GM12878 (cell line): ENCODE results near the gene MVK. TPM values are rescaled to one million over a fixed set of nuclear protein-coding genes. Genes with fewer than 3 reads are reported as not detected.

Experiments used
- ATAC-seq: fragments of 200-7000 bp; cut with Tn5 transposase; 3 replicates; pipeline ENCODE4 v1.9.1; 2020; ENCODE audit warnings: mild to moderate bottlenecking, moderate library complexity
- BruUV-seq: library from RNA; stranded (reverse); fragments of 400-500 nt; replicated peaks from 2 replicates; lab custom pipeline; 2021; lab: Mats Ljungman, UMichigan
- CTCF ChIA-PET: fragments of 300-600 bp; sonication (Branson Sonifier 250); formaldehyde crosslinking; extraction: SDS; loops from one replicate; lab custom pipeline; 2021; ENCODE audit warnings: inconsistent platforms; lab: Yijun Ruan, JAX
- POLR2A ChIA-PET: fragments of 350-600 bp; formaldehyde crosslinking; extraction: SDS; loops from one replicate; lab custom pipeline; 2021; ENCODE audit warnings: inconsistent platforms; lab: Charles Lee
- RAD21 ChIA-PET: fragments of 300-600 bp; sonication (Branson Sonifier 250); formaldehyde crosslinking; loops from one replicate; lab custom pipeline; 2023; ENCODE audit warnings: antibody characterized with exemption; ENCODE audit not compliant: unreplicated experiment; lab: Charles Lee
- SMC1A ChIA-PET: fragments of 300-600 bp; sonication (Branson Sonifier 250); formaldehyde crosslinking; loops from one replicate; lab custom pipeline; 2023; ENCODE audit not compliant: unreplicated experiment, uncharacterized antibody; lab: Charles Lee
- DNase-seq: peaks from one replicate; pipeline ENCODE4 v3.0.0-alpha.2; 2011; ENCODE audit warnings: low read depth, low spot score
- FAIRE-seq: peaks from 3 replicates; lab custom pipeline; 2011; peaks lifted over from hg19 to GRCh38; lab: Jason Lieb, UNC
- H2AFZ ChIP-seq: 2 replicates; pipeline ENCODE4 v1.6.0; 2011; ENCODE audit warnings: low read depth, low read length, control low read depth; ENCODE audit not compliant: control insufficient read depth
- H3K27ac ChIP-seq: 2 replicates; pipeline ENCODE4 v1.5.1; 2011; ENCODE audit warnings: control low read depth; ENCODE audit not compliant: control insufficient read depth, insufficient read depth
- H3K27me3 ChIP-seq, 2 experiments: replicated peaks in 1 of 2; 2 replicates each; pipeline versions ENCODE4 v1.6.0 to v1.6.1; 2011; ENCODE audit warnings: low read length in 1 of 2; ENCODE audit not compliant: control insufficient read depth in 2 of 2, insufficient read depth in 2 of 2
- H3K36me3 ChIP-seq, 2 experiments: 2 replicates each; pipeline ENCODE4 v1.5.1; 2011; ENCODE audit warnings: low read length in 1 of 2; ENCODE audit not compliant: control insufficient read depth in 2 of 2, insufficient read depth in 2 of 2
- H3K4me1 ChIP-seq: 2 replicates; pipeline ENCODE4 v1.6.1; 2011; ENCODE audit warnings: mild to moderate bottlenecking, low read length, moderate library complexity, mixed read lengths; ENCODE audit not compliant: control insufficient read depth, insufficient read depth
- H3K4me2 ChIP-seq: 2 replicates; pipeline ENCODE4 v1.6.0; 2011; ENCODE audit warnings: control low read depth; ENCODE audit not compliant: control insufficient read depth, insufficient read depth
- H3K4me3 ChIP-seq: fragments of 200-600 bp; sonication (generic); 2 replicates; pipeline ENCODE4 v1.5.1; 2016
- H3K79me2 ChIP-seq: 2 replicates; pipeline ENCODE4 v1.6.0; 2011; ENCODE audit warnings: low read length; ENCODE audit not compliant: control insufficient read depth, insufficient read depth
- H3K9ac ChIP-seq: 2 replicates; pipeline ENCODE4 v1.8.0; 2011; ENCODE audit warnings: low read length, control low read depth, mixed read lengths; ENCODE audit not compliant: control insufficient read depth, insufficient read depth
- H3K9me3 ChIP-seq: replicated peaks from 3 replicates; pipeline ENCODE4 v1.5.1; 2011; ENCODE audit warnings: mild to moderate bottlenecking, low read length; ENCODE audit not compliant: control insufficient read depth, insufficient read depth
- H4K20me1 ChIP-seq: 2 replicates; pipeline ENCODE4 v1.6.0; 2011; ENCODE audit not compliant: control insufficient read depth, insufficient read depth
- CREM ChIP-seq: IDR thresholded peaks from 2 replicates; pipeline ENCODE4 v1.6.1; 2014; ENCODE audit warnings: antibody characterized with exemption, low read depth
- SREBF1 ChIP-seq: IDR thresholded peaks from 2 replicates; pipeline ENCODE4 v1.6.1; 2012; ENCODE audit warnings: mild to moderate bottlenecking, low read length
- TCF7 ChIP-seq: IDR thresholded peaks from 2 replicates; pipeline ENCODE4 v1.6.1; 2014; ENCODE audit warnings: antibody characterized with exemption, borderline replicate concordance
- YBX1 ChIP-seq: fragments of 450-650 bp; IDR thresholded peaks from 2 replicates; pipeline ENCODE4 v1.6.1; 2016; ENCODE audit warnings: antibody characterized with exemption
- WGBS: methylation state at CpG from one replicate; pipeline ENCODE4 v1.1.6; 2016; ENCODE audit warnings: low lambda C conversion rate; ENCODE audit not compliant: insufficient replicate concordance, insufficient coverage; ENCODE audit errors: missing lambda C conversion rate; 5-methylcytosine and 5-hydroxymethylcytosine counted together
- in situ Hi-C: fragments of 300-500 bp; cut with MboI; formaldehyde crosslinking; loops from 9 replicates; pipeline ENCODE4 v1.14.3; 2018; ENCODE audit warnings: mixed read lengths
- intact Hi-C: fragments of 100-400 bp; cut with micrococcal nuclease; formaldehyde crosslinking; loops from one replicate; pipeline ENCODE4 v1.14.2; 2022; ENCODE audit not compliant: unreplicated experiment
- polyA plus RNA-seq, 11 experiments: library from polyadenylated mRNA; depleted of rRNA in 4 of 11; unstranded in 6 of 11; stranded (reverse) in 5 of 11; fragments of >200 nt; fragmentation: Nextera tagmentation in 4 of 11; fragmentation: Illumina TruSeq in 1 of 11; extraction: Ambion mirVana in 4 of 11; extraction: Trizol in 1 of 11; gene quantifications; 1 replicate in 1 of 11; 2 replicates in 10 of 11; pipeline versions ENCODE4 v1.2.1 to v1.2.3, GENCODE V29; 2011 to 2016; ENCODE audit warnings: inconsistent platforms in 2 of 11, missing spikeins in 2 of 11, low read depth in 1 of 11
- total RNA-seq, 4 experiments: library from RNA; depleted of rRNA in 3 of 4; stranded (reverse); fragments of >200 nt in 3 of 4; fragmentation: Illumina TruSeq in 1 of 4; extraction: Trizol in 1 of 4; gene quantifications; 2 replicates each; pipeline versions ENCODE4 v1.2.1 to v1.2.3, GENCODE V29; 2013 to 2021
- TF ChIP-seq, protein P1 (sequence below): IDR thresholded peaks from 2 replicates; pipeline ENCODE4 v1.6.1; 2012; ENCODE audit warnings: low read depth, low read length, improper control_type of control experiment
- TF ChIP-seq, protein P2 (sequence below): fragments of 450-650 bp; IDR thresholded peaks from 2 replicates; pipeline ENCODE4 v1.6.1; 2016; ENCODE audit warnings: mild to moderate bottlenecking
- TF ChIP-seq, protein P3 (sequence below): fragments of 450-650 bp; IDR thresholded peaks from 2 replicates; pipeline ENCODE4 v1.6.1; 2017; ENCODE audit warnings: mild to moderate bottlenecking, moderate library complexity

The MVK gene
- total and polyA plus RNA-seq, 10 of the 15 experiments (the other 5 are each of a cell fraction or from before 2014, with no cell fraction given): 0.24 to 46.7 (median 31.9) TPM

DNA sequence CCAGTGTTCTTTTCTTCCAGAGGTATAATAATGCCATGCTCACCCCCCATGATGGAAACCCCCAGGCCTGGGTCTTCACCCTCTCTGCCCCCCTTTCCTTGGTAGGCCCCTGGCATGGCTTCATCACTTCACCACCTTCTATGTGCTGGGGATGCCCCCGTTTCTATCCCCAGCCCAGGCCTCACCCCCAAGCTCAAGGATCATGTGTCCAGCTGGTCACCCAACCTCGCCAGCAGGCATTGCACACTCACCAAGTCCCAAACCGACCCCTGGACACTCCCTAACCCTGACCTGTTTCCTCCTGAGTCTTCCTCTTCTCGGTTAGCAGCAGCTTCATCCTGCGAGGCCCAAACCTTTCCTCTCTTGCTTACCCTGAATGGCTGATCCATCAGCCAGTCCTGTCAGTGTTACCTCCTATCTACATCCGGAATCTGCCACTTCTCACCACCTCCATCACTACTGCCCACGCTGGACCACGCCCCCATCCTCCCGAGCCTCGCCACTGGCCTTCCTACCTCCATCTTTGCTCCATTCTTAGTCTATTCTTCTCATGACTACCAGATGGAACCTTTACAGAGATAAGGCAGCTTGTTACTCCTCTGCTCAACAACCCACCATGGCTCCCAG lies 69.0 kb downstream of the MVK start:
- no peaks in the 10 kb centered on the region for H4K20me1 ChIP-seq
- no peaks in the 10 kb centered on the region for H3K36me3 ChIP-seq
- H3K4me3 ChIP-seq: no peak overlapping the region
- TF ChIP-seq, protein P1, sequence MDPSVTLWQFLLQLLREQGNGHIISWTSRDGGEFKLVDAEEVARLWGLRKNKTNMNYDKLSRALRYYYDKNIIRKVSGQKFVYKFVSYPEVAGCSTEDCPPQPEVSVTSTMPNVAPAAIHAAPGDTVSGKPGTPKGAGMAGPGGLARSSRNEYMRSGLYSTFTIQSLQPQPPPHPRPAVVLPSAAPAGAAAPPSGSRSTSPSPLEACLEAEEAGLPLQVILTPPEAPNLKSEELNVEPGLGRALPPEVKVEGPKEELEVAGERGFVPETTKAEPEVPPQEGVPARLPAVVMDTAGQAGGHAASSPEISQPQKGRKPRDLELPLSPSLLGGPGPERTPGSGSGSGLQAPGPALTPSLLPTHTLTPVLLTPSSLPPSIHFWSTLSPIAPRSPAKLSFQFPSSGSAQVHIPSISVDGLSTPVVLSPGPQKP: no peak
- TF ChIP-seq CREM: no peak
- TF ChIP-seq, protein P2, sequence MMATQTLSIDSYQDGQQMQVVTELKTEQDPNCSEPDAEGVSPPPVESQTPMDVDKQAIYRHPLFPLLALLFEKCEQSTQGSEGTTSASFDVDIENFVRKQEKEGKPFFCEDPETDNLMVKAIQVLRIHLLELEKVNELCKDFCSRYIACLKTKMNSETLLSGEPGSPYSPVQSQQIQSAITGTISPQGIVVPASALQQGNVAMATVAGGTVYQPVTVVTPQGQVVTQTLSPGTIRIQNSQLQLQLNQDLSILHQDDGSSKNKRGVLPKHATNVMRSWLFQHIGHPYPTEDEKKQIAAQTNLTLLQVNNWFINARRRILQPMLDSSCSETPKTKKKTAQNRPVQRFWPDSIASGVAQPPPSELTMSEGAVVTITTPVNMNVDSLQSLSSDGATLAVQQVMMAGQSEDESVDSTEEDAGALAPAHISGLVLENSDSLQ: peak; percentile 74
- WGBS: 9% methylated on average over 9 of the region's 10 CpGs
- H3K79me2 ChIP-seq: no peaks in the 10 kb centered on the region
- ATAC-seq: no peak
- RAD21 ChIA-PET: no interaction called here
- no TSS peak for BruUV-seq
- H3K9ac ChIP-seq: no peak overlapping the region
- no peak for DNase-seq
- SMC1A ChIA-PET: interaction anchor here (0.6 to 0.7 kb wide), 2 partner anchors 57 to 139 kb away, joined by 3 read pairs; no protein-coding TSS in a partner anchor
- H3K9me3 ChIP-seq: no peaks in the 10 kb centered on the region
- no peaks in the 10 kb centered on the region for H3K4me1 ChIP-seq
- no peak overlapping the region; the same call in 1 of the 2 replicates for H2AFZ ChIP-seq
- intact Hi-C loops: no loop called here
- in situ Hi-C loops: no loop called here
- no peaks in the 10 kb centered on the region; a peak in 2 of 4 replicates for H3K27me3 ChIP-seq
- CTCF ChIA-PET: interaction anchor here (0.5 kb wide), 1 partner anchor 40 kb away, joined by 3 read pairs; no protein-coding TSS in a partner anchor
- no peak for FAIRE-seq
- H3K4me2 ChIP-seq: no peak overlapping the region
- POLR2A ChIA-PET: no interaction called here
- no peak overlapping the region for H3K27ac ChIP-seq

DNA sequence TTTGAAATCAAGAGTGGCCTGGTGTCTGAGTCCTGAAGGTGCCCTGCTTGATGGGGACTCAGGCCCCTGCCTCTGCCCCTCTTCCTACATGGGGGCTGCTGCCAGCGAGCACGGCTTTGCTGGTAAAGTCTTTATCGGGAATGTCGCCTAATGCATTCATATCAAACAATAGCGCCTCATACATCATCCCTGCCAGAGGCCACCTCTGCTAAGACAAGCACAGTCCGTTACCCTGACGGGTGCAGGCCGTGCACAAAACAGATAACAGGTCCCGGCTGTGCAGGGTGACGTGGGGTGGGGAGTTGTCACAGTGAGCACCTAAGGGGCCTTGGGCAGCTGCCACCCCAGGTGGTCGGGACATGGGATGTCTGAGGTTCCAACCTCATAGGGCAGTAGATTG lies 71.6 kb downstream of the MVK start:
- in situ Hi-C loops (no loop called here), intact Hi-C loops (no loop called here)
- FAIRE-seq (no peak), DNase-seq (no peak), ATAC-seq (no peak)
- POLR2A ChIA-PET: no interaction called here
- no TSS peak for BruUV-seq
- Histone ChIP-seq H4K20me1 (no peaks in the 10 kb centered on the region), H3K9ac (no peak overlapping the region), H3K9me3 (no peaks in the 10 kb centered on the region), H2AFZ (no peak overlapping the region), H3K4me1 (no peaks in the 10 kb centered on the region), H3K4me2 (no peak overlapping the region), H3K36me3 (no peaks in the 10 kb centered on the region), H3K79me2 (no peaks in the 10 kb centered on the region), H3K27me3 (no peaks in the 10 kb centered on the region; a peak in 2 of 4 replicates), H3K27ac (no peak overlapping the region), H3K4me3 (no peak overlapping the region)
- RAD21 ChIA-PET: no interaction called here
- CTCF ChIA-PET: no interaction called here
- WGBS: 28% methylated on average over 11 of the region's 11 CpGs
- SMC1A ChIA-PET: no interaction called here
- TF ChIP-seq SREBF1 (no peak), YBX1 (no peak), TCF7 (no peak)
- TF ChIP-seq, protein P1: no peak
- TF ChIP-seq, protein P3, sequence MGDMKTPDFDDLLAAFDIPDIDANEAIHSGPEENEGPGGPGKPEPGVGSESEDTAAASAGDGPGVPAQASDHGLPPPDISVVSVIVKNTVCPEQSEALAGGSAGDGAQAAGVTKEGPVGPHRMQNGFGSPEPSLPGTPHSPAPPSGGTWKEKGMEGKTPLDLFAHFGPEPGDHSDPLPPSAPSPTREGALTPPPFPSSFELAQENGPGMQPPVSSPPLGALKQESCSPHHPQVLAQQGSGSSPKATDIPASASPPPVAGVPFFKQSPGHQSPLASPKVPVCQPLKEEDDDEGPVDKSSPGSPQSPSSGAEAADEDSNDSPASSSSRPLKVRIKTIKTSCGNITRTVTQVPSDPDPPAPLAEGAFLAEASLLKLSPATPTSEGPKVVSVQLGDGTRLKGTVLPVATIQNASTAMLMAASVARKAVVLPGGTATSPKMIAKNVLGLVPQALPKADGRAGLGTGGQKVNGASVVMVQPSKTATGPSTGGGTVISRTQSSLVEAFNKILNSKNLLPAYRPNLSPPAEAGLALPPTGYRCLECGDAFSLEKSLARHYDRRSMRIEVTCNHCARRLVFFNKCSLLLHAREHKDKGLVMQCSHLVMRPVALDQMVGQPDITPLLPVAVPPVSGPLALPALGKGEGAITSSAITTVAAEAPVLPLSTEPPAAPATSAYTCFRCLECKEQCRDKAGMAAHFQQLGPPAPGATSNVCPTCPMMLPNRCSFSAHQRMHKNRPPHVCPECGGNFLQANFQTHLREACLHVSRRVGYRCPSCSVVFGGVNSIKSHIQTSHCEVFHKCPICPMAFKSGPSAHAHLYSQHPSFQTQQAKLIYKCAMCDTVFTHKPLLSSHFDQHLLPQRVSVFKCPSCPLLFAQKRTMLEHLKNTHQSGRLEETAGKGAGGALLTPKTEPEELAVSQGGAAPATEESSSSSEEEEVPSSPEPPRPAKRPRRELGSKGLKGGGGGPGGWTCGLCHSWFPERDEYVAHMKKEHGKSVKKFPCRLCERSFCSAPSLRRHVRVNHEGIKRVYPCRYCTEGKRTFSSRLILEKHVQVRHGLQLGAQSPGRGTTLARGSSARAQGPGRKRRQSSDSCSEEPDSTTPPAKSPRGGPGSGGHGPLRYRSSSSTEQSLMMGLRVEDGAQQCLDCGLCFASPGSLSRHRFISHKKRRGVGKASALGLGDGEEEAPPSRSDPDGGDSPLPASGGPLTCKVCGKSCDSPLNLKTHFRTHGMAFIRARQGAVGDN: no peak
